ENCODE data around the gene MINDY4.

DNA sequence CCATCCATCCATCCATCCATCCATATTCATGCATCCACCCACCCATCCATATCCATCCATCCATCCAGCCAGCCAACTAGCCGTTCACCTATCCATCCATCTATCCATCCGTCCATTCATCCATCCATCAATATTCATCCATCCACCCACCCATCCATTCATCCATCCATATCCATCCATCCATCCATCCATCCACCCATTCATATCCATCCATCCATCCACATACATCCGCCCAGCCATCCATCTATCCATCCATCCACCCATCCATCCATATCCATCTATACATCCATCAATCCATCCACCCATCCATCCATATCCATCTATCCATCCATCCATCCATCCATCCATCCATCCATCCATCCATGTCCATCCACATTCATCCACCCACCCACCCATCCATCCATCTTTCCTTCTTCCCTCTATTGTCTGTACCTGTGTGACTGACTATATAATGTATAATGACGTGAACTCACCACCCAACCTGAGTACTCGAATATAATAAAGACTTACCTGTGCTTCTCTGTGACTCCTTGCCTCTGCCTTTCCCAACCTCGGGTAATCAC, 16.8 kb upstream of the MINDY4 start:
- TF ChIP-seq, protein P1, sequence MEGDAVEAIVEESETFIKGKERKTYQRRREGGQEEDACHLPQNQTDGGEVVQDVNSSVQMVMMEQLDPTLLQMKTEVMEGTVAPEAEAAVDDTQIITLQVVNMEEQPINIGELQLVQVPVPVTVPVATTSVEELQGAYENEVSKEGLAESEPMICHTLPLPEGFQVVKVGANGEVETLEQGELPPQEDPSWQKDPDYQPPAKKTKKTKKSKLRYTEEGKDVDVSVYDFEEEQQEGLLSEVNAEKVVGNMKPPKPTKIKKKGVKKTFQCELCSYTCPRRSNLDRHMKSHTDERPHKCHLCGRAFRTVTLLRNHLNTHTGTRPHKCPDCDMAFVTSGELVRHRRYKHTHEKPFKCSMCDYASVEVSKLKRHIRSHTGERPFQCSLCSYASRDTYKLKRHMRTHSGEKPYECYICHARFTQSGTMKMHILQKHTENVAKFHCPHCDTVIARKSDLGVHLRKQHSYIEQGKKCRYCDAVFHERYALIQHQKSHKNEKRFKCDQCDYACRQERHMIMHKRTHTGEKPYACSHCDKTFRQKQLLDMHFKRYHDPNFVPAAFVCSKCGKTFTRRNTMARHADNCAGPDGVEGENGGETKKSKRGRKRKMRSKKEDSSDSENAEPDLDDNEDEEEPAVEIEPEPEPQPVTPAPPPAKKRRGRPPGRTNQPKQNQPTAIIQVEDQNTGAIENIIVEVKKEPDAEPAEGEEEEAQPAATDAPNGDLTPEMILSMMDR (conservative IDR thresholded peaks at IDR 0.05; ENCODE audit: low read depth, low read length), result no peak
- TF ChIP-seq EZH2phosphoT487 (IDR thresholded peaks at IDR 0.05; ENCODE audit: borderline replicate concordance, low read length), result no peak

Data from PC-3 (cell line).